ENCODE measurements around the gene COLEC12. TPM values are rescaled to one million over a fixed set of nuclear protein-coding genes. Genes with fewer than 3 reads are reported as not detected.

Gene COLEC12
- total RNA-seq, 1 experiment from 2014 or later: not detected

DNA sequence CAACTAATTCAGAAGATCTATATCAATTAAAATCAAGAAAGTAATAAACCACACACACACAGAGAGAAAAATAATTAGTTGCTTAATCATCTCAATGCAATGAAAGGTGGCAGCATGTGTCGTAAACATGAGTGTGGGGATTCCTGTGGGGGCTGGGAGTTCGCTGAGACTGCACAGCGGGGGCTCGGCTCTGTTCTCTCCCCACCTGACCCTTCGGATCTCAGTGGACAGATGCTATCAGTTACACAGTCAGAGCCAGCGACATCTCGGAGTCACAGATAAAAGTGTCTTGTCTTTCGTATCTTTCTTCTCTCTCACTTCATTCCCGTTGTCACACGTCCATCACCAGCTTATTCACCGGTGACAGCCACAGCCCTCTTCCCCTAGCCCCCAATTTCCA, 37.1 kb downstream of the COLEC12 start:
- Histone ChIP-seq H4K20me1 (ENCODE audit: insufficient read depth) (no peaks in the 10 kb centered on the region), H3K27me3 (ENCODE audit: insufficient read depth, low read depth) (peaks cover 87% of the 10 kb centered on the region), H3K27ac (no peak overlapping the region), H3F3A (ENCODE audit: insufficient read depth, low read depth) (no peaks in the 10 kb centered on the region), H3K36me3 (ENCODE audit: low read depth) (no peaks in the 10 kb centered on the region), H3K9me2 (ENCODE audit: insufficient read depth) (no peaks in the 10 kb centered on the region), H3K79me2 (ENCODE audit: low read depth) (no peaks in the 10 kb centered on the region), H3K4me2 (no peak overlapping the region), H2AFZ (no peak overlapping the region), H3K4me3 (no peak overlapping the region), H3K4me1 (replicated peaks; ENCODE audit: insufficient read depth) (no peaks in the 10 kb centered on the region), H3K9me3 (ENCODE audit: insufficient read depth, low read depth) (no peaks in the 10 kb centered on the region)
- DNase-seq: no peak
- no peak for TF ChIP-seq EZH2 (IDR thresholded peaks at IDR 0.05; ENCODE audit: low read depth)
- TF ChIP-seq, protein P1, sequence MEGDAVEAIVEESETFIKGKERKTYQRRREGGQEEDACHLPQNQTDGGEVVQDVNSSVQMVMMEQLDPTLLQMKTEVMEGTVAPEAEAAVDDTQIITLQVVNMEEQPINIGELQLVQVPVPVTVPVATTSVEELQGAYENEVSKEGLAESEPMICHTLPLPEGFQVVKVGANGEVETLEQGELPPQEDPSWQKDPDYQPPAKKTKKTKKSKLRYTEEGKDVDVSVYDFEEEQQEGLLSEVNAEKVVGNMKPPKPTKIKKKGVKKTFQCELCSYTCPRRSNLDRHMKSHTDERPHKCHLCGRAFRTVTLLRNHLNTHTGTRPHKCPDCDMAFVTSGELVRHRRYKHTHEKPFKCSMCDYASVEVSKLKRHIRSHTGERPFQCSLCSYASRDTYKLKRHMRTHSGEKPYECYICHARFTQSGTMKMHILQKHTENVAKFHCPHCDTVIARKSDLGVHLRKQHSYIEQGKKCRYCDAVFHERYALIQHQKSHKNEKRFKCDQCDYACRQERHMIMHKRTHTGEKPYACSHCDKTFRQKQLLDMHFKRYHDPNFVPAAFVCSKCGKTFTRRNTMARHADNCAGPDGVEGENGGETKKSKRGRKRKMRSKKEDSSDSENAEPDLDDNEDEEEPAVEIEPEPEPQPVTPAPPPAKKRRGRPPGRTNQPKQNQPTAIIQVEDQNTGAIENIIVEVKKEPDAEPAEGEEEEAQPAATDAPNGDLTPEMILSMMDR (conservative IDR thresholded peaks at IDR 0.05): no peak
- no TSS peak for BruUV-seq (replicated peaks)
- intact Hi-C loops (cut with micrococcal nuclease; ENCODE audit: unreplicated experiment): no loop called here
- ChIA-PET POLR2A (ENCODE audit: unreplicated experiment) (no interaction called here), CTCF (no interaction called here)

DNA sequence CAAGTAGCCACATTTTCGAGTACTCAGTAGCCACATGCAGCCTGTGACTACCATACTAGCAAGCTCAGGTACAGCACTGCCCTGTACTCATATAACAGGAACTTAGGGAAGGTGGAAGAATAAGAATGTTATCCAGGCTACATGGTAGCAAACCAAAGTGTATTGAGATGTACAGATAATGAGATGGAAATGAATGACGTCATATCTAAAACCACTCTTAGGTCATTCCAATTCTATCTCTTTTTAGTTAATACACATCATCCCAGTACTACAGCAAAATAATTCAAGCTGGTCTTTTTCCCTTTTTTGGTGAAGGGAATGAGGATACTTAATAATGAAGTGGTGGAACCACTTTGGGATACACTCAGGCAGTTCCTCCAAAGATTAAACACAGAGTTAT, 38.7 kb downstream of the COLEC12 start:
- no TSS peak for BruUV-seq (replicated peaks)
- H3K4me3 ChIP-seq: no peak overlapping the region
- intact Hi-C loops (cut with micrococcal nuclease; ENCODE audit: unreplicated experiment): no loop called here
- no peaks in the 10 kb centered on the region for H3K36me3 ChIP-seq (ENCODE audit: low read depth)
- ChIA-PET POLR2A (ENCODE audit: unreplicated experiment) (no interaction called here), CTCF (no interaction called here)
- H3F3A ChIP-seq (ENCODE audit: insufficient read depth, low read depth): no peaks in the 10 kb centered on the region
- no peak overlapping the region for H3K4me2 ChIP-seq
- no peak overlapping the region for H3K27ac ChIP-seq
- no peaks in the 10 kb centered on the region for H3K9me2 ChIP-seq (ENCODE audit: insufficient read depth)
- no peak overlapping the region for H2AFZ ChIP-seq
- H3K4me1 ChIP-seq (replicated peaks; ENCODE audit: insufficient read depth): no peaks in the 10 kb centered on the region
- no peaks in the 10 kb centered on the region for H3K79me2 ChIP-seq (ENCODE audit: low read depth)
- H4K20me1 ChIP-seq (ENCODE audit: insufficient read depth): no peaks in the 10 kb centered on the region
- peaks cover 89% of the 10 kb centered on the region for H3K27me3 ChIP-seq (ENCODE audit: insufficient read depth, low read depth)
- TF ChIP-seq, protein P1 (conservative IDR thresholded peaks at IDR 0.05): no peak
- TF ChIP-seq EZH2 (IDR thresholded peaks at IDR 0.05; ENCODE audit: low read depth): no peak
- H3K9me3 ChIP-seq (ENCODE audit: insufficient read depth, low read depth): no peaks in the 10 kb centered on the region
- DNase-seq: no peak

DNA sequence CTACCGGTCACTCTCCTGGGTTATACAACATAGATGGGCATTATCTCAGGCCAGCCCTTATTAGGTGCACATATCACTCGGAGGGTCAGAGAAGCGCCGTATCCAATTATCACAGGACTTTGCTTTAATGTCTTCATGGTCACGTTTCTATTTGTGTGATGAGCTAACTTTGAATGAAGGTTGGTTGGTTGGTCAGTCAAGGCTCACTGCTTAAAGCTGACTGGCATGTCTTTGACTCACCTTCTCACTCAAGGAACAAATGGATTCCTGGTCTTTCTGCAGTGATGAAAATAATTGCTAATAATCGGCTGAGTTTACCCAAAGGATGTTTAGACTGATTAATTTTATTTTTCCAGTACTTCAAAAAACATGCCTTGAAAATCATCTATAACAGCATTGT, 39.7 kb downstream of the COLEC12 start:
- Histone ChIP-seq H3K9me2 (ENCODE audit: insufficient read depth) (no peaks in the 10 kb centered on the region), H3K36me3 (ENCODE audit: low read depth) (no peaks in the 10 kb centered on the region), H3K4me1 (replicated peaks; ENCODE audit: insufficient read depth) (no peaks in the 10 kb centered on the region), H3K4me3 (no peak overlapping the region), H3K27ac (no peak overlapping the region), H4K20me1 (ENCODE audit: insufficient read depth) (no peaks in the 10 kb centered on the region), H3K4me2 (no peak overlapping the region), H3K79me2 (ENCODE audit: low read depth) (no peaks in the 10 kb centered on the region), H3K9me3 (ENCODE audit: insufficient read depth, low read depth) (no peaks in the 10 kb centered on the region), H3F3A (ENCODE audit: insufficient read depth, low read depth) (no peaks in the 10 kb centered on the region), H2AFZ (no peak overlapping the region), H3K27me3 (ENCODE audit: insufficient read depth, low read depth) (peaks cover 89% of the 10 kb centered on the region)
- ChIA-PET POLR2A (ENCODE audit: unreplicated experiment) (interaction anchor here (0.6 kb wide), 2 partner anchors 138 to 156 kb away, joined by 4 to 8 read pairs; no protein-coding TSS in a partner anchor), CTCF (no interaction called here)
- intact Hi-C loops (cut with micrococcal nuclease; ENCODE audit: unreplicated experiment): no loop called here
- no TSS peak for BruUV-seq (replicated peaks)
- no peak for DNase-seq
- TF ChIP-seq, protein P1 (conservative IDR thresholded peaks at IDR 0.05): no peak
- no peak for TF ChIP-seq EZH2 (IDR thresholded peaks at IDR 0.05; ENCODE audit: low read depth)
